ENCODE data around the gene MRPL10.

Gene MRPL10

DNA sequence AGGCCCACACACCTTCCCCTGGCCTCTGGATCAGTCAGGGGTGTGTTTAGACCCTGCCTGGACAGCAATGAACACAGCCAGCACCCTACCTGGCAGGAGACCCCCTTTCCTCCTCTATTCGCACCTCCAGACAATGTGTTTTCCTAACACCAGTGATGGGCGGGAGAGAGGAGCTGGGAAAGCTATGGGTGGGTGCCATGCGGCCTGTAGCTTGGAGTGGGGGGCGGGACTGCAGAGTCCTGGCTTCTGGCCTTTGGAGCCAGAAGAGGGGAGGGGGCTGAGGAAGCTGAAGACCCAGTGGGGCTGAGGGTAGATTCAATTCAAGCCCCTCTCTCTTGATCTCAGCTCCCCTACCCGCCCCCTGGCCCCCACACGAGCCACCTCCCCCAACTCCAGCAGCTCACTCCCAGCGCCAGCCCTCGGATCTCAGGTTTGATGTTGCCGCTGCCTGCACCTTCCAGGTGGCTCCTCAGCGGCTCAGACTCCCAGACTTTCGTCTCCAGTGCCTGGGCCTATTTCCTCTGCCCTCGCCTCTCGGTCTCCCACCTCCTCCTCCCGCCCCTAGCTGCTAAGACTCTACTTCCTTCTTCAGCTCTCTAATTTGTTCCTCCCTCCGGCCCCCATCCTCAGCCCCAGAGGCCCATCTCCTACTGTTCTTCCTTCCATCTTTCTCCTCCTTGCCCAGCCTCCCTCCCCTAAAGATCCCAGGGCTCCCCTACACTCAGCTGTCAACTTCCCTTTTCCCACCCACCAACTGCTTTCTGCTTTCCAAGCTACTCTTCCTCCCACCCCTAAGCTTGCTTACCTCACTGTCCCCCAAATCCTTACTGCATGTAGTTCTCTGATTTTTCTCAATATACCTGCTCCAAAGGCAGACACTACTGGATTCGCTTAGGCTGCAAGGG is 26.5 kb upstream of the MRPL10 start:
- no peak for DNase-seq

DNA sequence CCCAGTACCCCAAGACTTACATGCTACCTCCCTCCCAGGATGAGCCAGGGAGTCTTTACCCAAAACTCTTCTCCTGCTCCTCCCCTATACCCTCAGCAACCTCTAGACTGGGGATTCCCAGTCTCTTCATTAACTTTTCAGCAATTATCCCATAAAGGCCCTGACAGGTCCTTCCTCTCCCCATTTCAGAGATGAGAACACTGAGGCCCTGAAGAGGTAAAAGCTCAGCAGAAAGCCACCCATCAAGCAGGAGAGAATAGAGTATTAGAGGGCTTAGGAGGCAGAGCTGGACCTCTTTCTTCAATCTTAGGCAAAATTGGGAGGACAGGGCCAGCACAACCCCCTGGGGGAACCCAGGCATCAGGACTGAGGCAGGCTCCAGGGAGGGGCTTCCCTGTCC is 25.5 kb upstream of the MRPL10 start:
- DNase-seq, result no peak

DNA sequence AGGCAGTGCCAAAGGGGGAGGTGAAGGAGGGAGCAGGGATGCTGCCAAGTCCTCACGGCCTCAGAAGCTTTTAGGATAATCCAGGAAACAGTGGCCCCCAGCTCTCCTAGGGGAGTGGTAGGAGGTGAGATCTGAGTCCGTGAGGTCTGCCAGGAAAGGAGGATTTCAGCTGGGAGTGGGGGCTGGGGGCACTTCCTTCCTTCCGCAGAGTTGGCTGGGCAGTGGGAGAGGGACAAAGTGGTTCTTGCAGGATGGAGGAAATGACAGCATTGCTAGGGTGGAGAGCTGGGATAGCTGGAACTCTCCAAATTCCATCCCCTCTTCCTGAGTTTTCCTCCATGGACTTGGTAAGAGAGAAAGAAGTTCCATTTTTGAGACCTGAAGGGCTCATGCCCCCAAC is 24.4 kb upstream of the MRPL10 start:
- no peak for DNase-seq

DNA sequence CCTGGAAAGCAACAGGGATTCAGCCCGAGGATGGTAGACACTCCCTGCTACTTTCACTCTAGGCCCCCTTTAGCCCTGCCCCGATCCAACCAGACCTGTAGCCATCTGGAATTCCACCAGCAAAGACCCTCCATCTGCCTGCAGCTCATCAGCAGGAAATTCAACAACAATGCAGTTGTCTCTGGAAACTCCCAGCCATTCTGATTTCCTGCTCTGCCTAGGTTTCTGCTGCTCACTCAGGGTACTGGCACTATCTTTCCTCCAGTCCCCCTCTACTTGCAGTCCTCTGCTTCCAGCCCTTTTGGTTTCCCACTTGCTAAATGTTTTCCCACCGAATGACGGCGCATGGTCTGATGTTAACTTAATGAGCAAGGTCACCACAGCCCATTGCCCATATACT is 22.3 kb upstream of the MRPL10 start:
- DNase-seq, result no peak

DNA sequence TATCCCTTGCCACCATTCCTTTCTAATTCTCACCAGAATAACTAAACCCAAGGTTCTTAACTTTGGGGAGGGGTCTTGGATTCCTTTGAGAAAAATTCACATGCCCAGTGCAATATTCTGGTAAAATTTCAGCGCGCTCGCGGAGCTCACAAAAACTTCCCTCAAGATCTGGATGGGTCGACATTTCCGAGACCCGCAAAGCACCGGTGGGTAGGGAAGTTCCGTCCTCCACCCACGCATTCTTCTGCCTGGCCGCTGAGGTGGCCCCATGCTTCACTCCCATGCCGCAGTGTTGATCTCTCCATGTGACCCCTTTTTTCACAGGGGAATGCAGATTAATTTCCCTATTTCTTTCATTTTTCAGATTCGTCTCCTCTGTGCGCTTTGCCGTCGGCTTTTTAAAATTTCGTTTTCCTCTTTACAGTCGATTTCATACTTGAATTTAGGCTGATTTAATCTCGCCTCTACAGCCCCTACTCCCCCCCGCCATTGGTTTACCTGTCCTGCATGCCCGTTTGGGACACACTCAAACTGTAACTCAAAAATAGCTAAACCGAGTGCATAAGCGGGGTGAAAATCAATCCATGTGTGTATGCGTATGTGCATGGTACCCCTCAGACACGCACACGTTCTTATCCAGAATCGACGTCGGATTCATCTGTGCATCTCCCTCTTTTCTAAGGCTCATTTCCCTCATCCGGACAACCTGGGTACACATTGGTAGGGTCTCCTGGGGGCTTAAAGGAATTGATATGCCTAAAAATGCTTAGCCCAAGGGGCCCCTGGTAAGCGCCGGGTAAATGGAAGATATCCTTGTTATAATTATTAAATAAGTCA is 21.0 kb upstream of the MRPL10 start:
- no peak for DNase-seq

DNA sequence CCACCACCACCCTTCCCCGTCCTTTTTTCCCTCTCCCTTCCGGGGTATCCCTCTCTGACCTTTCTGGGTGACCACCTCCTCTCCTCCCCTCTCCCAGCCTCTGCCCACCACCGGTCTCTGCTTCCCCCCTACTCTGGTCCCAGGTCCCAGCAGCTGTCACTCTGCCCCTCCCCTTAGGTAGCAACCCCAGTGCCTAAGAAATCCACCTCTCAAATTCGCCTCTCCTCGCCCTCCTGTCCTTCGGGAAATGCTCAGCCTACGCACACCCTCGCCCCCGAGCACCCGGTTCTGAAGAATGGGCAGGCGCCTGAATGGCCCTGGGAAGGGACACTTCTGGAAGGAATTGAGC is 20.4 kb upstream of the MRPL10 start:
- no peak for DNase-seq

DNA sequence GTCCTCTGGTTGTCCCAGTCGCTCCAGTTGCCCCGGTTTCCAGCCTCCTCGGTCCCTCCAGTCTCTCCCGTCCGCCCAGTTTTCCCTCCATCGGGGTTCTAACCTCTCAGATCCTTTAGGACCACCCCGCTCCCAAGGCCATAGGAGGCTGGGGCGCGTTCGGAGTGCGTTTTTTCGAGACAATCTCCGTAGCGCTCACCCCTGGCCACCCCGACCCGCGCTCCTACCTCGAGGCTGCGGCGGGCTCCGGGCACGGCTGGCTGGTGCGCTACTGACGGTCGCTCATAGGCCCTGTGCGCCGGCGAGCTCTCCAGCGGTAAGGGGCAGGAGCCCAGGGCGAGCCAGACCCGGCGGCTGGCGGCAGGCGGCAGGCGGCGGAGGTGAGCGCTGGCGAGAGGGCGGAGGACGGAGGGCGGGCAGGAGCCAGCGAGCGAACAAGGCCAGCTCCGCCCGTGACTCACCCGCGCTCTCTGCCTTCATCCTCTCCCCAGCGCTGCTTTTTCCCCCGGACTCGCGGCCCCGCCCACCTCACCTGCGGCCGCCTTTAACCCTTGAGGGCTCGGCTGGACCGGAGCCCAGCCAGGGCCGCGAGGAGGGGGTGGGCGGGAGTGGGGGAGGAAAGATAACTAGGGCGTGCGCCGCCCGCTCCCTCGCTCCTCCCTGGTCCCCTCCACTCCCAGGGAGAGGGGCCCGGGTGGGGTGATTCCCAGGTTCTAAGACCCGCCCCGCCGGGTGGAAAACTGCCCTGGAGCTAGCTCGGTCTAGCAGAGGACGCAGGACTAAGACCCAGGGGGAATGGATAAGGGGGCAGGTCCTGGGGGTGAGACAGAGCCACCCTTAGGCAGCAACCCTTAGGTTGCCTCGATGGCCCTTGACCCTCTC is 19.6 kb upstream of the MRPL10 start, which contains the start of gene SP6:
TSS of gene SP6 (minus strand) at position 472 of the 882 bp plus-strand sequence. CDS start 2,734 bp downstream, outside the sequence.
- DNase-seq, result peak in 5 of 6 experiments; percentile 27 to 36 (median 34)

DNA sequence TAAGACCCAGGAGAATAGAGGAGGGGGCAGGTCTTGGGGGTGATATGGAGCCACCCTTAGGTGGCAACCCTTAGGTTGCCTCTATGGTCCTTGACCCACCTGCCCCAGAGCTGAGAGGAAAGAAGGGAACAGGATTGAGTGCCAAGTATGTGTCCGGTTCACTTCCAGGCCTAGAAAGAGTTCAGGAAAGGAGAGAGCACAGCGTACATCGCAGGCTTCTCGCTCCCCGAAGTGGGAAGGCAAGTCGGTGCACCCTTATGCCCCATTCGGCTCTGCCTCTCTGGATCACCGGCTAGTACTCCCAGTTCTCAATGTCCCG is 19.0 kb upstream of the MRPL10 start:
- no peak for DNase-seq

DNA sequence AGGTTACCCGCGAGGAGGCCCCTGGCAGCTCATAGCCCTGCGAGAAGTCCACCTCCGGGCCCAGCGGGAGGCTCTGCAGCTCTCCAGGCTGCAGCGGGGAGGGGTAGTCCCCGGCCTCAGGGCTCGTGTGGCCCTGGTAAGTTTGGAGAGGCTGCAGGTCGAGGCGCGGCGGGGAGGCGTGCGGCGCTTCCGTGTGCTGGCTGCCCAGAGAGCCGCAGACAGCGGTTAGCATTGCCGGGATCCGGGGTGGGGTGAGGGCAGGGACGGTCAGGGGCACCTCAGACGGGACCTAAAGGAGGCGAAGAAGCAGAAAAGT is 16.8 kb upstream of the MRPL10 start:
- no peak for DNase-seq

DNA sequence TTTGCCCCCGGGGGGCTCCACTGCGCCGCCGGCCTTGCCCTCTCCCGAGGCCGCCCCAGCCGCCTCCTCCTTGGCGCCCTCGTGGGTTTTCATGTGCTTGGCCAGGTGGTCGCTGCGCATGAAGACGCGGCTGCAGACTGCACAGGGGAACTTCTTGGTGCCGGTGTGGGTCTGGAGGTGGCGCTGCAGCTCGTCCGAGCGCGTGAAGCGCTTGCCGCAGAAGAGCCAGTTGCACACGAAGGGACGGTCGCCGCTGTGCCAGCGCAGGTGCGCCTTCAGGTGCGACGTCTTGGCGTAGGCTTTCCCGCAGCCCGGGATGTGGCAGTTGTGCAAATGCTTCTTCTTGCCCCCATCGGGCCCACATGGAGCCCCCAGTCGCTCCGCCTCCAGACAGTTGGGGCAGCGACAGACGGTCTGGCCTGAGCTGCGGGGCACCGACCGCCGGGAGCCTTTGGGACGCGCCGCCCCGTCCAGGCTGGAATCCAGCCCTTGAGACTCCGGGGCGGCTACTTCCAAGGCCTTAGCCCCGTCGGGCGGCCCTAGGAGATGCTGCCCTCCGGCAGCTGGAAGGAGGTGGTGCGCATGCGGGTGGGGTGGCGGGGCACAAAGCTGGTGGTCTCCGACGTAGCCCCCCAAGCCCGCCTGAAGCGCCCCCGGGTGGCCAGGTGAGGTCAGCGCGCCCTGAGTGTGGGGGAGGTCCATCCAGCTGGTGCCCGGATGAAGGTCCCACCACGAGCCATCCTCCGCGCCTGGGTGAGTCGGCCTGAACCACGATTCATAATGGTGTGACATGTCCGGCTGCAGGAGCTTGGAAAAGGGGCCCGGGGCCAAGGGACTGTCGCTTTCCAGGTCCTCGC is 16.2 kb upstream of the MRPL10 start:
- peak in 3 of 6 experiments; percentile 13 to 20 (median 18) for DNase-seq

DNA sequence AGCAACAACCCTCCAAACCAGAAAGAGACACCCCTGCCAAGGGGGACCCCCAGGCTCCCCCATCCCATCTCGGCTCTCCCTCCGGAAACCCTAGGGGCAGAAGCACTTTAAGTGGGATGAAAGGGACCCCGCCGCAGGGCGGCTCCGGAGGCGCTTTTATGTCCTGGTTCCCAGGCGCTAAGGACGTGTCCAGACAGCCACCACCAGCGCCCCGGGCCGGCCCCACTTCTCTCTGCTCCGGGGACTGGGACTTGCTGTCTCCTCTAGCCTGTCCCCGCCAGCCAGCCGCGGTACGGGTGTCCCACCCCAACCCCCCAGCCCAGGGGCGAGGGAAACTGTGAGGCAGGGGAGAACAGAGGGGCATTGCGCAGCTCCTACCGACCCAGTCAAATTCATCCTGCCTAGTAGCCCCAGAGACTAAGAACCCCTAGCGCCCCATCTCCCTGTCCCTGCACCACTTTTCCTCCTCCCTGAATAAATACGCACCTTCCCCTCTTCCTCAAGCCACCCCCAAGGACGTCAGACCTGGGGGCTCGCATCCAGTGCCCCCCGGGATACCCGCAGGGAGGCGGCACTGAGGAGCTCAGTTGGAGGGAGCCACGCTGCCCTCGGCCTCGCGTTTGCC is 15.5 kb upstream of the MRPL10 start:
- DNase-seq, result peak in 1 of 6 experiments; percentile 13

DNA sequence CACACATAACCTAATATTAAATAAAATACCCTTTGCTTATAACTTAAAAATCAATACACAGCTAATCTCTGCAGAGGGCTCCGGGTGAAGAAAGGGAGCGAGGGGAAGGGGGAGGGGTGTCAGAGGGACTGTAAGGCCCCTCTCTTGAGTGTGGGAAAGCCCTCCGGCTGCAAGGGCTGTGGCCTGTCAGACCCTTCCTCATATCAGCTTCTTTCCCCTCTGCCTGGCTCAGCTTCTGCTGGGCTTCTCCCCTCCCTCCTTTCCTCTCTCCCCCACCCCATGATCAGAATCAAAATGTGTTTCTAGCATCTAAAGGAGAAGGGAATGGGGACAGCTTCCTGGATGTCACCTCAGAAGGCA is 14.4 kb upstream of the MRPL10 start:
- DNase-seq, result no peak

DNA sequence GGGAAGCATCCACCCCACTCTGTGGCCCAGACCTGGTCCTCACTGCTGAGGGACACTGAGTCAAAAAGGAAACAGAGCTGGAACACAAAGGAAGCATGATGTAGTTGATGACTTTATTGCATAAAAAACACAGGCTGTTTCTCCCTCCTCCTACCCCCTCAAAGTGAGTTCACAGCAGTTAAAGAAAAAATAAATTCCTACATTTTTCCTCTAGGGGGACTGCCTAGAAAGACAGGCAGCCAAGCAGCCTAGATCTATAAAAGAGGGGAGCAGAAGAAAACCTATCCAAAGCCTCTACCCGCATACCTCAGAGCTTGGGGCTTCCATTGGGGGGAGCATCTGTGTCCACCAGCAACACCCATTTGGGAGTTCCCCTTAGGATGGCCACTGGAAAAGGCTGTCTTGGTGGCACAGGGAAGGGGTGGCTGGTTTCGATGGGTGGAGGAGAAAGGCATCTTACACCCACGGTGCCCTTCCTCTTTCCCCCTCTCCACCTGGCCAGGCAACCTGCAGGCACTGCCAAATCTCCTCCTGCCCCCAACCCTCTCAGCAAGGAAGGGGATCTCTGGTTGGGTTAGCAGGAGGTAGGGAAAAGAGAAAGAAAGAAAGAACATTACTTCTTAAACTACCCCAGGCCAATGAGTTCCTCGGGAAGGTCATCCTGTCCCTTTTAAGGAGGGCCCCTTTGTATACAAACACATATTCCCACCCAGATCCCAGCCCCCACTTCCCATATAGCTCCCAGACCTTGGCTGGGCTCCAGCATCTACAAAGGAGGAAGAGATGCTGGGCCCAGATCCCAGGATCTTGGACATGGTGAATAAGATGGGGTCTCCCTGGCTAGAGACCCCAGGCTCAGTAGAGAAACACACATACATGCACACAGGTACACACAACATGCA is 13.7 kb upstream of the MRPL10 start:
- no peak for DNase-seq

DNA sequence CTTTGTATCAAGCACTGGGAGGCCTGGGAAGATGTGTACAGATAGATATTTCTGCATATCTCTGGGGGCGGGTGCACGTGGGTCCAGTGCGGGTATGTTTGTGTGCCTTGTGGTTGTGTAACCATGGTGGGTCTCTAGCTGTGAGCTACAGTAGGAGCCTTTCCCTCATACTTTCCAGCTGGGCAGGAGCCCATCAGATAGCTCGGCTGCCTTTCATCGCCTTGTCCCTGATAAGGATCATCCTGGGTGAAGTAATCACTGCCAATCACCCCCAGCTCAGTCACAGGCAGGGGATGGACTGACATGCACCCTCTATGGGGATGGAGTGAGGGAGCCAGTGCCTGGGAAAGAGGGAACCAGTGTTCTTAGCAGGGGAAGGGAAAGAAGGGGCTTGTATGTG is 12.9 kb upstream of the MRPL10 start:
- DNase-seq, result no peak

DNA sequence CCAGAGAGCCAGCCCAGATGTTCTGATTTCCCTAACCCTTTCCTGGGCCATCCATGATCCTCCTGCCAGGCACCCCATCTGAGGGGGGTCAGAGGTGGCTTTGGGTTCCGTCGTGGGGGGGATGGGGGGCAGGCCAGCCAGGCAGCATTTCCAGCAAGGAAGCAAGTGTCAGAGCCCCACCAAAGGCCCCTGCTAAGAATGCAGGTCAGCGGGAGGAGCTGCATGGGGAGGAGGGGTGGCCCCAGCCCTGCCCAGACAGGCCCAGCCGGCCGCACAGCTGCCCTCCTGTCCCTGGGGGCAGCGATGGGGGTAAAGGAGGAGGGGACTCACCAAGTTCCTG is 12.0 kb upstream of the MRPL10 start:
- no peak for DNase-seq

DNA sequence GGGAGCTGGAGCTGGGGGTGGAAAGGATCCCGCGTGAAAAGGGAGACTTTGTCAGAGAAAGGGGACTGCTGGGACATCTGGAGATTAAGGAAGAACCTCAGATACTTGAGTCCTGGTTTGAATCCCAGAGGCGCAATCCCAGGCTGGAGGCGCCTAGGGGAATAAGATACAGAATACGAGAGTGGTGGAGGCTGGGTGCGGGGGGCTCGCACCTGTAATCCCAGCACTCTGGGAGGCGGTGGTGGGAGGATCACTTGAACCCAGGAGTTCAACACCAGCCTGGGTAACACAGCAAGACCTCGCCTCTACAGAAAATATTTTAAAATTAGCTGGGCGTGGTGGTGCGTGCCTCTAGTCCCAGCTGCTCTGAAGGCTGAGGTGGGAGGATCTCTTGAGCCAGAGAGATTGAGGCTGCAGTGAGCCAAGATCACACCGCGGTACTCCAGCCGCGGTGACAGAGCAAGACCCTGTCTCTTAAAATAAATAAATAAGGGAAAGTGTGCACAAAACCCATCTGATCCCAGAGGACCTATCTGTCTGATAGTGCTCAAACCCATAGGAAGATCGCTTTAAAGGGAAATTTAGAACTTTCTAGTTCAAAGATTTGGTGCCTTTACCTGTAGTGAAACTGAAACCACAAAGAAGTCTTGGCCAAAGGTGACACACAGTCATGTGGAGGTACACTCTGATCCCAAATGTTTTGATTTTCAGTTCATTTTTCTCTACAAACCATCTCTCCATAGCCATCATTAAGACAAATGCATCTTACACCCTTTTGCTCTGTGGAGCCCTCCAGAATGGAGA is 10.3 kb upstream of the MRPL10 start:
- no peak for DNase-seq

DNA sequence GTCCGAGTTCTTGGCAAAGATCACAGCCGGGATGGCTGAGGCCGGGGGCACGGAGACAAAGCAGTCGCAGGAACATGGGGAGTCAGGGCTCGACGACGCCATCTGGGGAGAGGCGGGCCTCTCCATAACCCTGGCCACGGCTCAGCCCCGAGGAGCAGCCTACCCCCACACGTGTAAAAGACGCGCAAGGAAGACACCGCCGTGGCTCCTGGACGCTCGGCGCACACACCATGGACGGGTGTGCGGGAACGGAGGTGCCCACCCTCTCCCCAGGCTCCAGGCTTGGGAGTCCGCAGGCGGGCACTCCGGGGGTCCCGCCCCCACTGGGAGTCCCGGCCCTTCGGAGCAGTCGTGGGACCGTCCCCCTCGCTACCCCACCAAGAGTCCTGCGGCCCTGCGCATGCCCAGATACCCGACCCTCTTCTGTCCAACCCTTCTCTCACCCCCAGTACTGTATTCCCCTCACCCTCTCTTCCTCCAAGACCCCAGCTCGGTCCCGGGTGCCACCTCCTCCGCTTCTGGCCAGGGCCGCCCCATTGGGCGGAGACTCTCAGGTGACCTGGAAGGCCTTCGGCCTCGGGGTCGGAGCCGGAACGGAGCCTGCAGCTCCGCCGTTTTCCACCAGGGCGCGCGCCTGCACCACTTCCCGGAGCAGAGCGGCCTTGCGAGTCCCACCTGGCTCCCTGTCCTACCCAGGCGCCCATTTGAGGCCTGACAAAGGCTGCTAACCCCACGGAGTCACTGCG is 9.6 kb upstream of the MRPL10 start, which contains the start of gene SCRN2:
TSS of gene SCRN2 (minus strand) at position 532 of the 746 bp plus-strand sequence. CDS start at position 102, 430 bp downstream.
- DNase-seq, result peak; percentile 54 to 84 (median 76)

DNA sequence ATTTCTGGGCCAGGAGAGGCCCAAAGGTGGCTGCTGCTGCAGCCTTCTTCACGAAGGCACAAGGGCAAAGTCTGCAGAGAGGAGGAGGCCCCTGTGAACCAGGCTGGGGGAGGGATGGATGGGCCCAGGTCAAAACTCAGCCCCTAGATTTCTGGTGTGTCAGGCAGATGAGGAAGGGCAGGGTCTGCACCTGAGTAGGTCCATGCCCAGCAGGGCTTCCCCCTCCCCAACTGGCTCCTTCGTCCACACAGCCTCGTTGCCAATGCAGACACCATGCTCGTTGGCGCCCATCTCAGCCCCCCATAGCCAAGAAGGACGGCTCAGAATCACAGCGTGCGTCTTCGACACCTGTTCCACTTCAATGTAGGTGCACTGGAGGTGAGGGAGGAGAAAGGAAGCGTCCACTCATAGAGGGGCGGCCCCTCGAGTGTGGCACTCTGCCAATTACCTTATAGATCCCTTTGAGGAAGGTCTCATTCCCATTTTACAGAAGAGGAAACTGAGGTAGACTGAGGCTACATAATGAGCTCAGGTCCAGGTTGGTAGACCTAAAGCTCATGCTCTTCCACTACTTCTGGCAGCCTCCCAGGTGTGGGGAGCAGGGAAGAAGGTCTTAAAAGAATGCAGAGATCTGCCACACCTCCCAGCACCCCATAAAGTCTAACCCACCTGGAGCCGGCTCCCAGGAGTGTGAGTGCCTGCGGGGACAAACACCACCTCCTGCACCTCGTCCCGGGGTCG is 8.8 kb upstream of the MRPL10 start:
- DNase-seq, result no peak

Measured in stimulated activated naive CD4-positive, alpha-beta T cell (primary cell).